Muscle of leg (tissue), 11 donors: ENCODE data around the gene TTYH2. TPM values are rescaled to one million over a fixed set of nuclear protein-coding genes. Genes with fewer than 3 reads are reported as not detected.
"Not testable (repeated sequence)": the region's sequence is repeated elsewhere in the genome, so short reads cannot be mapped to it uniquely, and the experiment has no call there.

Experiments used
- DNase-seq: peaks from one replicate; pipeline ENCODE4 v3.0.0; 2013
- H3K27ac ChIP-seq: one replicate; pipeline ENCODE4 v1.5.1; 2013; ENCODE audit warnings: mild to moderate bottlenecking, low read length, control low read depth
- H3K27me3 ChIP-seq: one replicate; pipeline ENCODE4 v1.6.1; 2013; ENCODE audit warnings: low read length; ENCODE audit not compliant: control insufficient read depth, insufficient read depth
- H3K36me3 ChIP-seq: one replicate; pipeline ENCODE4 v1.6.1; 2013; ENCODE audit warnings: low read length; ENCODE audit not compliant: control insufficient read depth, insufficient read depth
- H3K4me1 ChIP-seq: one replicate; pipeline ENCODE4 v1.6.1; 2013; ENCODE audit warnings: low read length; ENCODE audit not compliant: control insufficient read depth, insufficient read depth
- H3K4me3 ChIP-seq: one replicate; pipeline ENCODE4 v1.5.1; 2013; ENCODE audit warnings: low read length, control low read depth
- H3K9me3 ChIP-seq: replicated peaks from 2 replicates; pipeline ENCODE4 v1.6.1; 2013; ENCODE audit warnings: low read depth, low read length; ENCODE audit not compliant: control insufficient read depth
- WGBS: methylation state at CpG from one replicate; pipeline ENCODE4 v1.1.5; 2013; ENCODE audit warnings: missing lambda C conversion rate; ENCODE audit not compliant: insufficient coverage; 5-methylcytosine and 5-hydroxymethylcytosine counted together
- polyA plus RNA-seq, 8 donors: library from polyadenylated mRNA; unstranded; fragments of 120-200 nt; gene quantifications; one replicate each; pipeline versions ENCODE4 v1.2.1 to v1.2.3, GENCODE V29; 2013; ENCODE audit warnings: inconsistent platforms in 1 of 8, low replicate concordance in 1 of 8; ENCODE audit not compliant: insufficient read length in 8 of 8, insufficient read depth in 1 of 8
- total RNA-seq: library from RNA; stranded (reverse); fragments of 120-200 nt; gene quantifications from one replicate; pipeline ENCODE4 v1.2.4, GENCODE V29; 2013

The TTYH2 gene
- total and polyA plus RNA-seq, 9 donors = 35.5 to 85.2 (median 70.0) TPM

DNA sequence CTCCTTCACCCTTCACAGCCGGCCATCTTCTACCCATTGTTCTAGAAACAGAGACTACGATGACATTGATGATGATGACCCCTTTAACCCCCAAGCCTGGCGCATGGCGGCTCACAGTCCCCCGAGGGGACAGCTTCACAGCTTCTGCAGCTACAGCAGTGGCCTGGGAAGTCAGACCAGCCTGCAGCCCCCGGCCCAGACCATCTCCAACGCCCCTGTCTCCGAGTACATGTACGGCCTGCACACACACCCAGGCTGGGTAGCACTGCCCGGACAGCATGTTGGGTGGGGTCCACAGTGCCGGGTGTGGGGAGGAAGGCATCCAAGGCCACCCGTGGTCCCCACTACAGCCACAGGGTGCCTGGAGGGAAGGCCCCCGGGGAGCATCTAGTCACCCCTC, 39.7 kb downstream of the TTYH2 start:
- DNase-seq = no peak
- Histone ChIP-seq H3K36me3 (peaks cover 77% of the 10 kb centered on the region), H3K4me3 (no peak overlapping the region), H3K4me1 (peaks cover 47% of the 10 kb centered on the region), H3K9me3 (no peaks in the 10 kb centered on the region), H3K27ac (no peak overlapping the region), H3K27me3 (no peaks in the 10 kb centered on the region)
- 81% methylated on average over 11 of the region's 13 CpGs for WGBS

GRCh38 chr17:74257311-74257710, 43.9 kb downstream of the TTYH2 start:
- no peak overlapping the region for H3K4me3 ChIP-seq
- no peak overlapping the region for H3K27ac ChIP-seq
- DNase-seq = no peak
- peaks cover 32% of the 10 kb centered on the region for H3K4me1 ChIP-seq
- no peaks in the 10 kb centered on the region for H3K27me3 ChIP-seq
- 71% methylated on average over 6 of the region's 10 CpGs for WGBS
- H3K9me3 ChIP-seq = no peaks in the 10 kb centered on the region
- peaks cover 74% of the 10 kb centered on the region for H3K36me3 ChIP-seq

GRCh38 chr17:74259667-74260524, 46.5 kb downstream of the TTYH2 start:
- no peaks in the 10 kb centered on the region for H3K27me3 ChIP-seq
- H3K36me3 ChIP-seq = peaks cover 49% of the 10 kb centered on the region
- DNase-seq = no peak
- H3K4me3 ChIP-seq = no peak overlapping the region
- H3K4me1 ChIP-seq = peaks cover 33% of the 10 kb centered on the region
- WGBS = 62% methylated on average over 16 of the region's 21 CpGs
- H3K27ac ChIP-seq = peak overlapping the region; percentile 20
- no peaks in the 10 kb centered on the region for H3K9me3 ChIP-seq

DNA sequence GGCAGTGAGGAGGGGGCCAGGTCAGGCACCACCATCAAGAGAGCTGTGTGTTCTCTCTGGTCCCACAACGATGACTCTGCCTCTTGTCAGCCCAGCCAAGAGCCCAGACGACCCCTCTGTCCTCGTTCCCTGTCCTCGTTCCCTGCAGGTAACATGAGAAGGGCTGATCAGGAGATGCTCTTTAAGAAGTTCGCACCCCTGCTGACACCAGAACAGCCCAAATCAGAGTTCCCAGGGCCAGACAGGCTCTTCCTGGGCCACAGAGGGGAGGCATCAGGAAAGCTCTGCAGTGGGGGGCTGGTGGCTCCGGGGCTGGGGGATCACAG, 47.1 kb downstream of the TTYH2 start:
- 35% methylated on average over 4 of the region's 6 CpGs for WGBS

DNA sequence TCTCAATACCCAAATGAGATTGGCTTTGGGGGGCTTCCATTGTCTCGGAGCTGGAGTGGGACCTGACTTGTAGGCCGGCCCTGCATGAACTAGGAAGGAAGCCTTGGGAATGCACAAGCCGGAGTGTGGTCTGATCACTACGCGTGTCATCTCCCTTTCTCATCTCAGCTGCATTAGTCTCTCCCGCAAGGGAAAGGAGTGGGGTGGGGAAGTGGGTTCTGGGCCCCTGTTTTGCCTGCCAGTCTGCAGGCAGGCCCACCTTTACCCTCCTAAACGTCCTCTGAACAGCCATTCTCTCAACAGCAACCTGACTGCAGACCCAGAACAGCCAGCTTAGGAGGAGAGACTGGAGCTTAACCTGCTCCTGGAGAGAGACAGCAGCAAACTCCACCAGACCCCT, 49.2 kb downstream of the TTYH2 start:
- Histone ChIP-seq H3K9me3 (peaks cover 3% of the 10 kb centered on the region), H3K27ac (no peak overlapping the region), H3K36me3 (peaks cover 23% of the 10 kb centered on the region), H3K4me3 (no peak overlapping the region), H3K27me3 (no peaks in the 10 kb centered on the region), H3K4me1 (peaks cover 33% of the 10 kb centered on the region)
- WGBS = no CpG with 5 or more reads among the region's 7 CpGs
- DNase-seq = no peak

More for the DNA sequence above, 47.1 kb downstream of the TTYH2 start:
- Histone ChIP-seq H3K4me1 (peaks cover 33% of the 10 kb centered on the region), H3K27me3 (no peaks in the 10 kb centered on the region), H3K36me3 (peaks cover 44% of the 10 kb centered on the region), H3K4me3 (no peak overlapping the region), H3K9me3 (no peaks in the 10 kb centered on the region), H3K27ac (no peak overlapping the region)
- DNase-seq = no peak

DNA sequence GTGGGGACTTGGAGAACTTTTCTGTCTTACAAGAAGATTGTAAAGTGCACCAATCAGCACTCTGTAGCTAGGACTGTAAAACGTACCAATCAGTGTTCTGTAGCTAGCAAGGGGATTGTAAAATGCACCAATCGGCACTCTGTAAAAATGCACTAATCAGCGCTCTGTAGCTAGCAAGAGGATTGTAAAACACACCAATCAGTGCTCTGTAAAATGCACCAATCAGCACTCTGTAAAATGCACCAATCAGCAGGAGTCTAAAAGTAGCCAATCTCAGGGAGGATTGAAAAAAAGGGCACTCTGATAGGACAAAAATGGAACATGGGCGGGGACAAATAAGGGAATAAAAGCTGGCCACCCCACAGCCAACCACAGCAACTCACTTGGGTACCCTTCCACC, 53.7 kb downstream of the TTYH2 start:
- H3K36me3 ChIP-seq, H3K27ac ChIP-seq, DNase-seq, H3K4me3 ChIP-seq, H3K9me3 ChIP-seq, H3K27me3 ChIP-seq: not testable (repeated sequence)
- no CpG with 5 or more reads among the region's 4 CpGs for WGBS
- peaks cover 30% of the 10 kb centered on the region for H3K4me1 ChIP-seq

DNA sequence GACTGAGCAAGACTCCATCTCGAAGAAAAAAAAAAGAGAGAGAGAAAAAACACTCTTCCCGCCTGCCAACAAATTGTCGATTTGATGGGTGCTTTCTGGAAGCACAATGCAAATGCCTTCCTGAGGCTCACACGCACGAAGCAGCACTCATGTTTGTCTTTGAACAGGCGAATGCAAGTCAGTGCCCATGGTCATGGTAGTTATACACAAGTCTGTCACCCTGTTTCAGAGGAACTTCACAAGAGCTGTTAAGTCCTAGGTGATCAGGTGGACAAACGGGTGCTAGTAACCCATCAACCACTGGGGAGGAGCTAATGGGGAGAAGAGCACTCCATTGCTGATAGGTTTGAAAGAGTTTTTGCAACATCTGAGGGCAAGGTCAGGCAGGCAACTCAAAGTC, 54.2 kb downstream of the TTYH2 start:
- 97% methylated on average over 7 of the region's 7 CpGs for whole genome bisulfite sequencing
- Histone ChIP-seq H3K27me3 (no peaks in the 10 kb centered on the region), H3K9me3 (peaks cover 3% of the 10 kb centered on the region), H3K27ac (no peak overlapping the region), H3K4me1 (peaks cover 32% of the 10 kb centered on the region), H3K4me3 (no peak overlapping the region), H3K36me3 (no peaks in the 10 kb centered on the region)
- no peak for DNase-seq

DNA sequence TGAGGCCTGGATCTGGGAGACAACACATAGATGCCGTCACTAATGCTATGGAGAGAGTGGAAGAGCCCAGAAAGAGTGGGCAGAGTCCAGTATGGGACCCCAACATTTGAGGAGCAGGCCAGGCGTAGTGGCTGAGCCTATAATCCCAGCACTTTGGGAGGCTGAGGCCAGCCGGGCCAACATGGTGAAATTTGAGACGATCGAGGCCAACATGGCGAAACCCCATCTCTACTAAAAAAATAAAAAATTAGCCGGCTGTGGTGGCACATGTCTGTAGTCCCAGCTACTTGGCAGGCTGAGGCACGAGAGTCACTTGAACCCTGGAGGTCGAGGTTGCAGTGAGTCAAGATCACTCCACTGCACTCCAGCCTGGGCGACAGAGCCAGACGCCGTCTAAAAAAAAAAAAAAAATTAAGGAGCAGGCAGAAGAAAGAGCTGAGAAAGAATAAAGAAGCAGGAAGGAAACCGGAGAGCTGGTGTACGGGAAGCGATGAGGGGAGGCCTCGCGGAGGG, 54.7 kb downstream of the TTYH2 start:
- WGBS = 61% methylated on average over 12 of the region's 17 CpGs
- no peak for DNase-seq
- Histone ChIP-seq H3K27me3 (no peaks in the 10 kb centered on the region), H3K9me3 (peaks cover 3% of the 10 kb centered on the region), H3K27ac (no peak overlapping the region), H3K4me1 (peaks cover 33% of the 10 kb centered on the region), H3K4me3 (no peak overlapping the region), H3K36me3 (no peaks in the 10 kb centered on the region)

- WGBS = 22% methylated on average over 6 of the region's 8 CpGs
- Histone ChIP-seq H3K4me1 (peaks cover 36% of the 10 kb centered on the region), H3K27me3 (no peaks in the 10 kb centered on the region), H3K27ac (no peak overlapping the region), H3K4me3 (no peak overlapping the region), H3K9me3 (peaks cover 3% of the 10 kb centered on the region), H3K36me3 (no peaks in the 10 kb centered on the region)
- DNase-seq = peak; percentile 55
Measured at GRCh38 chr17:74268558-74268957, 55.2 kb downstream of the TTYH2 start.

DNA sequence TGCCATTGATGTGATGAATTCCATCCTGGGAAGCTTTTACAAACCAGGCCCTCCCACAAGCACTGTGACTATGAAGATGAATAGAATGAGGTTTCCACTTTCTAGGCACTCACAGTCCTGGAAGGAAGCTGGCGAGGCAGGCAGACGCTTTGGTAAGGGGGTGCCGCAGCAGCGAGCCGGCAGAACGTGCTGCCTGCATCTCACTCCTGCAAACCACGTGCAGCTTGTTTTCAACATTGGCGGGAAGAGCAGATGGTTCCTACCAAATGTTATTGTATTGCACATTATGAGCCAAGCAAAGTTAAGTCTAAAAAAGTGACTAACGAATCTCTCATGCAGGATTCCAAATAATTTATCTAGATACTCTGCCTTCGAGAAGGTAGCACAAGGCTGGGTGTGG, 57.0 kb downstream of the TTYH2 start:
- H3K36me3 ChIP-seq = no peaks in the 10 kb centered on the region
- 33% methylated on average over 8 of the region's 10 CpGs for WGBS
- H3K4me3 ChIP-seq = no peak overlapping the region
- H3K27me3 ChIP-seq = peaks cover 5% of the 10 kb centered on the region
- peaks cover 3% of the 10 kb centered on the region for H3K9me3 ChIP-seq
- H3K27ac ChIP-seq = no peak overlapping the region
- peak; percentile 80 for DNase-seq
- peaks cover 54% of the 10 kb centered on the region for H3K4me1 ChIP-seq
